ENCODE results near the gene FRYL.
"Not testable (repeated sequence)": the region's sequence is repeated elsewhere in the genome, so short reads cannot be mapped to it uniquely, and the experiment has no call there.

FRYL gene

DNA sequence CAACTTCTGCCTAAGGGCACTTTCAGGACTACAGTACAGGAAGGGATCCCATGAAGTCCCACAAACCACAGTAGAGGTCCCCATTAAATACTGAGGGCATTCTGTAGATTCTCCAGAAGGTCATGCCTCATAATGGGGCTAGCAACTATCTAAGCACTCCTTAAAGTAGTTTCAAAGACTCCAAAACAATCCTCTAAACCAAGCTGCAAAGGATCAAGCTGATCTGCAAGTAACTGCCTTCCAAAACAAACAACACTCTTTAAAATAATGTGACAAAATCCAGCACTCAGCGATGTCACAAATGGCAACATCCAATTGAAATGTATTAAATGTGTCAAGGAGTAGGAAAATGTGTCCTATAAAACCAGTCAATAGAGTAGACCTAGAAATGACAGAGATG lies 118.7 kb downstream of the FRYL start:
- DNase-seq (ENCODE audit: low spot score), result no peak

DNA sequence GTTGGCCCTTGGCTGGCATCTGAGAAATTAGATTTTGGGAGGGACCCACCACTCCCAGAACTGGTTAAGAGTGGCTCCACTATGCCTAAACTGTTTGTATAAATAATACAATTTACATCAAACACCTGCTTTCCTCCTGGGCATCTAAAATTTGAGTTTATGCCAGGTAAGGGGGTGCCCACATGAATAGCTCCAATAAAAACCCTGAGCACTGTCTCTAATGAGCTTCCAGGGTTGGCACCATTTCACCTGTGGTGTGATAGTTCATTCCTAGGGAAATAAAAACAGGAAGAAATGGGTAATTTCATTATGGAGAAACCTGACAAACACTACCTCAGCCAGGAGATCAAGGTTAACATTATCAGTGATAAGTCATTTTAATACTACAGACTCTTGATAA lies 119.7 kb downstream of the FRYL start:
- no peak for DNase-seq (ENCODE audit: low spot score)

GRCh38 chr4:48654015-48654664 lies 125.9 kb downstream of the FRYL start:
- DNase-seq (ENCODE audit: low spot score), result no peak

- DNase-seq (ENCODE audit: low spot score), result no peak
Measured at GRCh38 chr4:48653217-48654014, 126.7 kb downstream of the FRYL start.

DNA sequence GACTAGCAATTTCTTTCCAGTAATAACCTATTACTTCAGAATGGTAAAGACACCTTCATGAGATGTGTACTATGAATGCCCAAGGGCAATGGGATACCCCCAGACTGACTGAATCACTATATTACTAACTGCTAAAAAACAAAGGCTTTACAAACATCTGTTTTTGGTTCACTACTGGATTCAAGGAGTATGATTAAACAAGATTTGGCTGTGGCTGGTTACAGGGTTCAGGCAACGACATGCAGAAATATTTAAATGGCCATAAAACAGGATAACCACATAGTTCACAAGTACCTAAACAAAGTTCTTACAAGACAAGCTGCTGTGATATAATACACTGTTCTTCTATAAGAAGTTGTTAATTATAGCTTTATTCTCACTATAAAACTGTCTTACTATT lies 128.2 kb downstream of the FRYL start:
- no peak for DNase-seq (ENCODE audit: low spot score)

- no peak for DNase-seq (ENCODE audit: low spot score)
Measured at GRCh38 chr4:48649505-48649904, 130.6 kb downstream of the FRYL start.

DNA sequence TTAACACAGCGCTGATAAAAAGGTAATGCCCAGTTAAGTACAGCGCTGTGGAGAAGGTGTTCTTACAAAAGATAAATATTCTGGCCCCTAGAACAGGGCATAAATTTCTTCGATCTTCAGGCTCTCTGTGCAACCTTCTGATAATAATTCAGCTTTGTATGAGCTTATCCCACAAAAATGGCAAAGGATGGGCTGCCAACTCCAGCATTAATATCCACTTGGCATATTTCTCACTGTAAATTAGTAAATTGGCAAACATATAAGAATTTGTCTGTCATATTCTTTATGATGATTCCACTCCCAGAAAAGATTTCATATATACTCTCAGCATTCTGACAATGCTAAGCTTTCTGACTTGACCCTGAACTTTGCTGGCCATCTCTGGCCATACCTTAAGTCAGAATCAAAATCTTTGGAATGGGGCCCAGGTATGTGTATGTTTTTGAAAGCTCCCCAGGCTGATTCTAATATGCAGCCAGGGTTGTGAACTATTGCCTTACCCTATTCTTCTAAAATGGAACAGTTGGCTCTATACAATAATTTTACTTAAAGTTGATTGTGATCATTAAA lies 134.8 kb downstream of the FRYL start:
- DNase-seq (ENCODE audit: low spot score), result no peak

DNA sequence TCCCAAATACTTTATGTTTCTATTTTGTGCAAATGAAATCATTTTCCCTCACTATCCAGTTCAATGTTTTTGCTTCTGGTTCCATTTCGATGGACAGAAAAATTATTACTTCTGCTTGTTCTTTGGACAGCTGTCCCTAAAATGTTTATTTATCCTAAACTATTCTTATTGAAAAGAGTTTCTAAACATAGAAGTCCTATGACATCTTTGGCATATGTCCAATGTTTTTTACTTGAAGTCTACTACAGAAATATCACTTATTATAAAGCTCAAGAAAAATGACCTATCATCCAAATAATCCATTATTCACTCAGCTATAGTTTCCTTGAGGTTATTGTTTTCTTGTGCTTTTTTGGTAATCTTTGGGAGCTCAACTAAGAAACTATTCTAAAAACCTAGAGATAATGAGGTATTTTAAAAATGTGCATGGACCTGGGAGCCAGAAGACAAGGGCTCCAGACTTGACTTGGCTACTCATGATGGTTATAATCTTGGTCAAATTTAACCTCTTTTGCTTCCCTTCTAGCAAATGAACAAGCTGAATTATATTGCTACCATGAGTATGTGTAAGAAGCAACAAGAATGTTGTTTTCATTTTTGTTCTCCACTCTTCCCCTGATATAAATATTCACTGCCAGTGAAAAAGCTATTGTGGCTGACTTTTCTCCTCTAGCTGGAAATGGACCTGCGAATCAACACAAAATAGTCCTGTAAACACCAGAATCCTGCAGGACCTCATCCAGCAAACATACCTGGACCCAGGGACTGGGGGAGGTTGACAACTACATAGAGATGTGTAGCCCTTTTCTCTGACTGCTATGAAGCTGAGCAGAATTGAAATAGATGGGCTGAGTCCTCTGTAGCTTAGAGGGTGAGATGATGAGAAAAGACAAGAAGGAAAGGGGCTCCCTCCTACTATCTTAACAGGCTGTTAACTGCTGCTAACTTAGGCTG lies 137.4 kb downstream of the FRYL start:
- DNase-seq (ENCODE audit: low spot score), result no peak

DNA sequence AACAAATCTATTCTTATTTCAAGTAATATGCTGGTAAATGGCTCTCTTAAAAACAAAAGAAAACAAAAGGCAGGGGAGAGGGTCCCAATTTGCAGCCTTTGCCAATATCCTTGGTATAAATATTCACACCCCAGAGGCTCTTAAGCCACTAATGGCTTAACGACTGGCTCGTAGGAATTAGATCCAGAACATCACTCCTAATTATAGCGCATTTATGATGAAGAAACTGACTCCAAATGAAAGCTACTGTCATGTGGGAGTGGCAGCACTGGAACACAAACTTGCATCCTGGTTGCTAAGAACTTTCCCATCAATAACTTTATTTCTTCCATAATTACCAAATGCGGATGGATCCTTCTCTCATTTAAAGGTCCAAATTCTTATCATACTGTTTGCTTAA lies 138.7 kb downstream of the FRYL start:
- DNase-seq (ENCODE audit: low spot score), result no peak

DNA sequence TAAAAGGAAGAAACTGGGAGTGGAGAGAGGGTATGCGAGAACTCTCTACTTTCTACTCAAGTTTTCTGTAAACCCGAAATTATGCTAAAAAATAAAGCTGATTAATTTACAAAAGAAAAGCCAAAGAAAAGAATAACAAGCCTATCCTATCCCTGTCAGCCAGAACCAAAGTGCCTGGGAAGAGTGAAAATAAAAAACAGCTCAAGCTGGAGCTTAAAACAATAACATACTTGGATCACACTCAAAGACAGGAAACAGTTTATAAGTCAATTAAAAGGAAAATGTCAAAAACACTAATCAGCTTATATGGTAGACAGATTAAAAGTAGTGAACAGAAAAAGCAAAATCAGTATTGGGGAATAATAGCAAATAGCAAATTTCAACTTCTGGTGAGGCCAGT lies 139.4 kb downstream of the FRYL start:
- no peak for DNase-seq (ENCODE audit: low spot score)

DNA sequence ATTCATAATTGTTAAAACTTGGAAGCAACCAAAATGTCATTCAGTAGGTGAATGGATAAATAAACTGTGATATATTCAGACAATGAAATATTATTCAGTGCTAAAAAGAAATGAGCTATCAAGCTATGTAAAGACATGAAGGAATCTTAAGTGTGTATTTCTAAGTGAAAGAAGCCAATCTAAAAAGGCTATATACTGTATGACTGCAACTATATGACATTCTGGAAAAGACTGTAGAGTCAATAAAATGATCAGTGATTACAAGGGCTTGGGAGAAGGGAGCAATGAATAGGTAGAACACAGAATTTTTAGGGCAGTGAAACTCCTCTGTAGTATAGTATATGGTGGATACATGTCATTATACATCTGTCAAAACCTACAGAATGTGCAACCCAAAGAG lies 139.9 kb downstream of the FRYL start:
- DNase-seq (ENCODE audit: low spot score), result no peak

GRCh38 chr4:48639807-48640206 lies 140.3 kb downstream of the FRYL start:
- DNase-seq (ENCODE audit: low spot score), result no peak

GRCh38 chr4:48638586-48638985 lies 141.5 kb downstream of the FRYL start:
- not testable (repeated sequence) for DNase-seq (ENCODE audit: low spot score)

- no peak for DNase-seq (ENCODE audit: low spot score)
Measured at GRCh38 chr4:48636911-48637310, 143.2 kb downstream of the FRYL start.

- no peak for DNase-seq (ENCODE audit: low spot score)
Measured at GRCh38 chr4:48635980-48636379, 144.1 kb downstream of the FRYL start.

GRCh38 chr4:48635310-48635709 lies 144.8 kb downstream of the FRYL start:
- no peak for DNase-seq (ENCODE audit: low spot score)

DNA sequence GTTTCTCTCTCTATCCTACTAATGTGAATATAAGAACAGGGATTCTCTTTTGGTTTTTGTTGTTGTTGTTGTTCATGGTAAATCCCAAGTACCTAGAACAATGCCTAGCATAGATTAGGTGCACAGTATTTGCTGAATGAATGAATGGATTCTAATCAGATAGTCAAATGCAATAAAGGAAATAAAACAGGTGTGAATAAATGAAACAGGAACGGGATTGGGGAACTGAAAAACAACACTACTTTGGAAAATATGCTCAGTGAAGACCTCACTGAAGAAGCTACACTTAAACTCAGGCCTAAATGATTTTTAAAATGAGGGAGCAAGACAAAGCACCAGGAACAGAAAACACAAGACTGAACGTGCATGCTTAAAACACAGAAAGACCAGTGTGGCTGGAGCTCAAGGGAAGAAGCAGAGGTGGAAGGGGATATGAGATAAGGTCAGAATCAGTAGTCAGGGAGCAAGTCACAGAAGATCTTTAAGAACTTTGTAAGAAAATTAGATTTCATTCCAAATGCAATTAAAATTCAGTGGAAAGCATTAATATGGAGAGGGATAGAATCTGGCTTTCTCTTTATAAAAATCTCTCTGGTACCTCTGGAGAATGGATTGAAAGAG lies 145.3 kb downstream of the FRYL start:
- no peak for DNase-seq (ENCODE audit: low spot score)

- no peak for DNase-seq (ENCODE audit: low spot score)
Measured at GRCh38 chr4:48633657-48634056, 146.4 kb downstream of the FRYL start.

- DNase-seq (ENCODE audit: low spot score), result no peak
Measured at GRCh38 chr4:48629458-48629857, 150.6 kb downstream of the FRYL start.

DNA sequence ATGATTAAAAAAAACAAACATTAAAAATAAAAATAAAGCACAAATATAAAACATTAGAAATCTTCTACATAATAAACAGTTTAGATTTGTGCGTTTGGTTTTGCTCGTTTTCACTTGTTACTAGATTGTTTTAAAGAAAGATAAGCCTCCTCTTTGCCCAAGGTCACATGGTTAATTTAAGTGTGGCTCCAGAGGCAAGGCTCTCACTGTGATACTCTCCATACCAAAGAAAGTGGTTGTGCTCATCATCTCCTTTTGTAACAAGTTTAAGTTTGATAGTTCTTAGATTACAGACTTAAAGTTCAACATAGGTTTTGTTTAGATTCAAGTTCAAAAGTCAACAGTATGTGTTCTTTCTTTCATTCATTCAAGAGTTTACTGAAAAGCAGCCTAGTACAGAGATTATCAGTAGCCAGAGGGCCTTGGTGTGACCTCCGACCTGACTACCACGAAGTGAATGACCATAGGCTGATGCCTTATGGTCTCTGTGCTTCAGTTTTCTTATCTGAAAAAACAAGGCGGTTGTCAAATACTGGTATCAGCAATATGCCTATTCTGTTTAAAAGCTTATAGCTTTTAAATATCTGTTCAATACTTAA lies 156.8 kb downstream of the FRYL start:
- no peak for DNase-seq (ENCODE audit: low spot score)

- DNase-seq (ENCODE audit: low spot score), result no peak
Measured at GRCh38 chr4:48620831-48621230, 159.2 kb downstream of the FRYL start.

All from ecto neural progenitor cell (in vitro differentiated cells).